ENCODE results near the gene RGL2. TPM values are rescaled to one million over a fixed set of nuclear protein-coding genes. Genes with fewer than 3 reads are reported as not detected.

RGL2 gene
- total and polyA plus RNA-seq, 7 donors, result 5.8 to 48.9 (median 33.2) TPM

DNA sequence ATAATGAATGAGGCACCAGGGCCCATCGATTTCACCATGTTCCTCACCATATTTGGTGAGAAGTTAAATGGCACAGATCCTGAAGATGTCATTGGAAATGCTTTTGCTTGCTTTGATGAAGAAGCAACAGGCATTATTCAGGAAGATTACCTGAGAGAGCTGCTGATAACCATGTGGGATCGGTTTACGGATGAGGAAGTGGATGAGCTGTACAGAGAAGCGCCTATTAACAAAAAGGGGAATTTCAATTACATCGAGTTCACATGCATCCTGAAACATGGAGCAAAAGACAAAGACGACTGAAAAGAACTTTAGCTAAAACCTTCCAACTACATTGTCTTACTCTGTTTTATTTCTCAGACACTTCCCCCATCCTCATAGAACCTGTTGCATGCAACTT, 40.5 kb upstream of the RGL2 start:
- intact Hi-C loops (cut with DNase I), result no loop called here
- TF ChIP-seq POLR2A (IDR thresholded peaks at IDR 0.05) (no peak), EP300 (IDR thresholded peaks at IDR 0.05) (no peak), POLR2AphosphoS5 (IDR thresholded peaks at IDR 0.05) (no peak), CTCF (IDR thresholded peaks at IDR 0.05) (no peak)
- WGBS, 2 donors, result 86 to 87% methylated on average over 6 of the region's 6 CpGs
- Histone ChIP-seq H3K4me1 (no peaks in the 10 kb centered on the region), H3K4me3 (no peak overlapping the region), H3K27ac (no peak overlapping the region), H3K27me3 (no peaks in the 10 kb centered on the region), H3K36me3 (no peaks in the 10 kb centered on the region), H3K9me3 (no peaks in the 10 kb centered on the region)
- DNase-seq, result no peak

GRCh38 chr6:33336495-33336894, 37.8 kb upstream of the RGL2 start:
- intact Hi-C loops (cut with DNase I), result no loop called here
- 90 to 94% methylated on average over 3 of the region's 3 CpGs for WGBS, 2 donors

DNA sequence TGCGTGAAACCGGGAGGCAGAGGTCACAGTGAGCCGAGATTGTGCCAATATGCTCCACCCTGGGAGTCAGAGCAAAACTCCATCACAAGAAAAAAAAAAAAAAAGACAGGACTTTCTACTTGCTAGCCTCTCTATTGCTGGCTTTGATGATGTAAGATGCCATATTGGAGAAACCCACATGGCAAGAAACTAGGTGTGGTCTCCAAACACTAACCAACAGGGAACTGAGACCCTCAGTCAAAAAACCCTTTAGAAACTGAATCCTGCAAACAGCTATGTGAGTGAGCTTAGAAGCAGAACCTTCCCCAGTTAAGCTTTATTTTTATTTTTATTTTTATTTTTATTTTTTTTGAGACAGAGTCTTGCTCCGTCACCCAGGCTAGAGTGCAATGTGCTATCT, 37.2 kb upstream of the RGL2 start:
- Histone ChIP-seq H3K4me1 (no peaks in the 10 kb centered on the region), H3K9me3 (no peaks in the 10 kb centered on the region), H3K4me3 (no peak overlapping the region), H3K27me3 (no peaks in the 10 kb centered on the region), H3K36me3 (no peaks in the 10 kb centered on the region), H3K27ac (no peak overlapping the region)
- no peak for DNase-seq
- TF ChIP-seq POLR2AphosphoS5 (IDR thresholded peaks at IDR 0.05) (no peak), EP300 (IDR thresholded peaks at IDR 0.05) (no peak), CTCF (IDR thresholded peaks at IDR 0.05) (no peak), POLR2A (IDR thresholded peaks at IDR 0.05) (no peak)
- intact Hi-C loops (cut with DNase I), result no loop called here
- WGBS, 2 donors, result 49 to 75% methylated on average over 4 of the region's 4 CpGs

More at GRCh38 chr6:33336495-33336894, 37.8 kb upstream of the RGL2 start:
- H3K9me3 ChIP-seq, result no peaks in the 10 kb centered on the region
- H3K4me1 ChIP-seq, result no peaks in the 10 kb centered on the region
- H3K4me3 ChIP-seq, result no peak overlapping the region
- no peak for DNase-seq
- no peaks in the 10 kb centered on the region for H3K27me3 ChIP-seq
- H3K36me3 ChIP-seq, result no peaks in the 10 kb centered on the region
- no peak for TF ChIP-seq POLR2A (IDR thresholded peaks at IDR 0.05)
- no peak for TF ChIP-seq CTCF (IDR thresholded peaks at IDR 0.05)
- TF ChIP-seq POLR2AphosphoS5 (IDR thresholded peaks at IDR 0.05), result no peak
- no peak for TF ChIP-seq EP300 (IDR thresholded peaks at IDR 0.05)
- H3K27ac ChIP-seq, result no peak overlapping the region

DNA sequence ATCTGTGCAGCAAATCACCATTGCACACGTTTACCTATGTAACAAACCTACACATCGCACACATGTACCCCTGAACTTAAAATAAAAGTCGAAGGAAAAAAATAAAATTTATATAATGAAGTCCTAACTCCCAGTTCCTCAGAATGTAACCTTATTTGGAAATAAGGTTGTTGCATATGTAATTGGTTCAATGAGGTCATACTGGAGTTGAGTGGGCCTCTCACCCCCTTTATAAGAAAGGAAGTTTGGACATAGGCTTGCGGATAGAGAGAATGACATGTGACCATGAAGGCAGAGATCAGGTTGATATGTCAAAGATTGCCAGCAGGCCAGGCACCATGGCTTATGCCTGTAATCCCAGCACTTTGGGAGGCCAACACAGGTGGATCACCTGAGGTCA, 34.9 kb upstream of the RGL2 start:
- no peaks in the 10 kb centered on the region for H3K27me3 ChIP-seq
- H3K27ac ChIP-seq, result no peak overlapping the region
- H3K4me1 ChIP-seq, result no peaks in the 10 kb centered on the region
- TF ChIP-seq EP300 (IDR thresholded peaks at IDR 0.05), result no peak
- no peak for TF ChIP-seq POLR2AphosphoS5 (IDR thresholded peaks at IDR 0.05)
- TF ChIP-seq POLR2A (IDR thresholded peaks at IDR 0.05), result no peak
- no peak for TF ChIP-seq CTCF (IDR thresholded peaks at IDR 0.05)
- intact Hi-C loops (cut with DNase I), result no loop called here
- no peak for DNase-seq
- no peak overlapping the region for H3K4me3 ChIP-seq
- no peaks in the 10 kb centered on the region for H3K36me3 ChIP-seq
- H3K9me3 ChIP-seq, result no peaks in the 10 kb centered on the region
- WGBS, 2 donors, result 94 to 95% methylated on average over 4 of the region's 4 CpGs

GRCh38 chr6:33330736-33331135, 32.0 kb upstream of the RGL2 start:
- DNase-seq, result no peak
- H3K36me3 ChIP-seq, result no peaks in the 10 kb centered on the region
- no peak overlapping the region for H3K27ac ChIP-seq
- WGBS, 2 donors, result 65 to 80% methylated on average over 10 of the region's 10 CpGs
- TF ChIP-seq CTCF (IDR thresholded peaks at IDR 0.05) (no peak), EP300 (IDR thresholded peaks at IDR 0.05) (no peak), POLR2A (IDR thresholded peaks at IDR 0.05) (no peak), POLR2AphosphoS5 (IDR thresholded peaks at IDR 0.05) (no peak)
- H3K4me3 ChIP-seq, result no peak overlapping the region
- no peaks in the 10 kb centered on the region for H3K4me1 ChIP-seq
- intact Hi-C loops (cut with DNase I), result no loop called here
- no peaks in the 10 kb centered on the region for H3K27me3 ChIP-seq
- no peaks in the 10 kb centered on the region for H3K9me3 ChIP-seq
